CD1c-positive myeloid dendritic cell (primary cell): ENCODE data around the gene SLC12A9.

Experiments
- DNase-seq: peaks from one replicate; pipeline ENCODE4 v3.0.0-alpha.2; 2016; ENCODE audit errors: extremely low spot score

Gene SLC12A9

GRCh38 chr7:100861616-100861985 lies 9.1 kb downstream of the SLC12A9 start:
- DNase-seq = no peak

GRCh38 chr7:100863406-100863950 lies 11.0 kb downstream of the SLC12A9 start:
- DNase-seq = no peak

GRCh38 chr7:100864263-100864845 lies 11.8 kb downstream of the SLC12A9 start:
- DNase-seq = no peak

- DNase-seq = no peak
These were observed 12.9 kb downstream of the SLC12A9 start for GRCh38 chr7:100865372-100865911.

- DNase-seq = peak; percentile 51
These were observed 13.6 kb downstream of the SLC12A9 start for GRCh38 chr7:100865938-100866728.

GRCh38 chr7:100866729-100867039 lies 14.2 kb downstream of the SLC12A9 start:
- DNase-seq = no peak

- peak; percentile 88 for DNase-seq
These were observed 14.7 kb downstream of the SLC12A9 start, which contains the start of gene TRIP6 for GRCh38 chr7:100867040-100867775. Gene TRIP6, plus strand, starts transcription at chr7:100867387. Its CDS starts 111 bp downstream, at chr7:100867498.

GRCh38 chr7:100867776-100868485 lies 15.4 kb downstream of the SLC12A9 start:
- no peak for DNase-seq

GRCh38 chr7:100873599-100874299 lies 21.2 kb downstream of the SLC12A9 start:
- no peak for DNase-seq

- no peak for DNase-seq
These were observed 21.7 kb downstream of the SLC12A9 start for GRCh38 chr7:100874300-100874576.

GRCh38 chr7:100874577-100875355 lies 22.3 kb downstream of the SLC12A9 start, which contains the start of gene SRRT:
Gene SRRT, plus strand, starts transcription at chr7:100875103. Its CDS starts 488 bp downstream, at chr7:100875591.
- DNase-seq = peak; percentile 99

GRCh38 chr7:100875356-100875751 lies 22.8 kb downstream of the SLC12A9 start:
- peak; percentile 34 for DNase-seq

- no peak for DNase-seq
These were observed 25.5 kb downstream of the SLC12A9 start for GRCh38 chr7:100878013-100878412.

- DNase-seq = no peak
These were observed 26.2 kb downstream of the SLC12A9 start for GRCh38 chr7:100878685-100879084.

- no peak for DNase-seq
These were observed 27.3 kb downstream of the SLC12A9 start for GRCh38 chr7:100879685-100880261.

GRCh38 chr7:100880645-100881044 lies 28.1 kb downstream of the SLC12A9 start:
- no peak for DNase-seq

- no peak for DNase-seq
These were observed 28.6 kb downstream of the SLC12A9 start for GRCh38 chr7:100881136-100881535.

- DNase-seq = no peak
These were observed 29.7 kb downstream of the SLC12A9 start for GRCh38 chr7:100882201-100882600.

- DNase-seq = no peak
These were observed 30.4 kb downstream of the SLC12A9 start for GRCh38 chr7:100882785-100883526.
